AG09309 (cell line): Measurements from ENCODE around the gene RASIP1.

Experiments used
- DNase-seq: peaks from one replicate; pipeline ENCODE4 v3.0.0-alpha.2; 2010; ENCODE audit warnings: low read depth
- H3K4me3 ChIP-seq: 2 replicates; pipeline ENCODE4 v1.5.1; 2011; ENCODE audit warnings: mild to moderate bottlenecking, low read depth, low read length, moderate library complexity; ENCODE audit not compliant: control insufficient read depth
- CTCF ChIP-seq: IDR thresholded peaks from 2 replicates; pipeline ENCODE4 v1.5.1; 2011; ENCODE audit warnings: mild to moderate bottlenecking, low read depth, low read length, inconsistent platforms; ENCODE audit not compliant: insufficient read depth, control insufficient read depth; ENCODE audit errors: missing control alignments

RASIP1 gene

GRCh38 chr19:48755084-48755641 lies 14.8 kb upstream of the RASIP1 start, which contains the start of gene FGF21:
Gene FGF21 (plus strand): TSS chr19:48755524. CDS start chr19:48756237, 713 bp downstream.
- no peak within 1 kb of the TSS for H3K4me3 ChIP-seq
- no peak for TF ChIP-seq CTCF
- no peak for DNase-seq

GRCh38 chr19:48752496-48753365 lies 12.3 kb upstream of the RASIP1 start, which contains the start of gene FUT1:
Gene FUT1 (minus strand): TSS chr19:48752641. CDS start chr19:48751281, 1,360 bp downstream.
- no peak for TF ChIP-seq CTCF
- no peak within 1 kb of the TSS; the same call in 1 of the 2 replicates for H3K4me3 ChIP-seq

GRCh38 chr19:48751845-48752495 lies 11.6 kb upstream of the RASIP1 start:
- no peak for TF ChIP-seq CTCF
- DNase-seq, result no peak

More at GRCh38 chr19:48752496-48753365, 12.3 kb upstream of the RASIP1 start, which contains the start of gene FUT1:
- DNase-seq, result no peak

GRCh38 chr19:48750771-48751504 lies 10.5 kb upstream of the RASIP1 start:
- no peak overlapping the region for H3K4me3 ChIP-seq
- no peak for TF ChIP-seq CTCF
- DNase-seq, result no peak

More at GRCh38 chr19:48751845-48752495, 11.6 kb upstream of the RASIP1 start:
- H3K4me3 ChIP-seq, result no peak overlapping the region; the same call in 1 of the 2 replicates

- TF ChIP-seq CTCF, result no peak
- DNase-seq, result no peak
- no peak overlapping the region for H3K4me3 ChIP-seq
Measured at GRCh38 chr19:48750351-48750750, 9.9 kb upstream of the RASIP1 start.
